GM18502 (cell line): Measurements from ENCODE around the gene IFNLR1.
"Not testable (repeated sequence)": the region's sequence is repeated elsewhere in the genome, so short reads cannot be mapped to it uniquely, and the experiment has no call there.

Experiments
- ATAC-seq: cut with Tn5 transposase; IDR thresholded peaks from one replicate; pipeline ENCODE4 v1.9.1; 2021; ENCODE audit warnings: mild to moderate bottlenecking; ENCODE audit not compliant: unreplicated experiment, poor library complexity

The IFNLR1 gene

GRCh38 chr1:24186993-24187790, at the start of gene IFNLR1:
Gene IFNLR1 (minus strand): TSS chr1:24187289. CDS start chr1:24187248, 41 bp downstream.
- ATAC-seq = peak; percentile 31

GRCh38 chr1:24235921-24236788, 49.1 kb upstream of the IFNLR1 start:
- ATAC-seq = no peak

- no peak for ATAC-seq
Measured at GRCh38 chr1:24233684-24234600, 46.9 kb upstream of the IFNLR1 start.

- no peak for ATAC-seq
Measured at GRCh38 chr1:24231701-24232100, 44.6 kb upstream of the IFNLR1 start.

DNA sequence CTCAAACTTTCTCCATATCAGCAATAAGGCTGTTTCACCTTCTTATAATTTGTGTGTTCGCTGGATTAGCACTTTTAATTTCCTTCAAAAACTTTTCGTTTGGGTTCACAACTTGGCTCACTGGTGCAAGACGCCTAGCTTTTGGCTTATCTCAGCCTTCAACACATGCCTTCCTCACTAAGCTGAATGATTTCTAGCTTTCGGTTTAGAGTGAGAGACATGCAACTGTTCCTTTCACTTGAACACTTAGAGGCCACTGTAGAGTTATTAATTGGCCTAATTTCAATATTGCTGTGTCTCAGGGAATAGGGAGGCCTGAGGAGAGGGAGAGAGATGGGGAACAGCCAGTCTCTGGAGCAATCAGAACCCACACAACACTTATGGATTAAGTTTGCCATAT, 41.2 kb upstream of the IFNLR1 start:
- peak; percentile 62 for ATAC-seq

DNA sequence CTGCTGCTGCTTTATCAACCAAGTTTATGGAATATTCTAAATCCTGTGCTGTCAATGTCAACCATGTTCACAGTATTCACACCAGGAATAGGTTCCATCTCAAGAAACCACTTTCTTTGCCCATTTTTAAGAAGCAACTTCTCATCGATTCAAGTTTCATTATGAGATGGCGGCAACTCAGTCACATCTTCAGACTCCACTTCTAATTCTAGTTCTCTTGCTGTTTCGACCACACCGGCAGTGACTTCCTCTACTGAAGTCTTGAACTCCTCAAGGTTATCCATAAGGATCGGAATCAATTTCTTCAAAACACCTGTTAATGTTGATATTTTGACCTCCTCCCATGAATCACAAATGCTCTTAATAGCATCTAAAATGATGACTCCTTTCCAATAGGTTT, 39.7 kb upstream of the IFNLR1 start:
- no peak for ATAC-seq

GRCh38 chr1:24224761-24225160, 37.7 kb upstream of the IFNLR1 start:
- ATAC-seq = no peak

DNA sequence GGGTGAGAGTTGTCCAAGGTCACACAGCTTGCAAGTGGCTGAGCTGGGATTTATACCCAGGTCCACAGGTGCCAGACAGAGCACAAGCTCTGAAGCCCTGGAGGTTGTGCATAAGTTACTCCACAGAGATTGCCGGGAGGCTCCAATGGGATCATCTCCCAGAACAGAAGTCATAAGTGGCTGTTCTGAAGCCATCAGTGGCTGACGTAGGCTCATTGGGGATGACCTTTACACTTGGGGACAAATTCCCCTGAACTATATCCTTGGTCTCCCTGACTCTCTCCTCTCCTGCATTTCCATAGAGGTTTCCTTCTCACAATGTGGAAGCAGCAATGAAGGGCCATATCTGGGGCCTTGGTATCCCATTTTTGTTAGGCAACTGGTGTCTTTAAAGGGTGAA, 37.0 kb upstream of the IFNLR1 start:
- ATAC-seq = no peak

GRCh38 chr1:24222793-24223192, 35.7 kb upstream of the IFNLR1 start:
- ATAC-seq = no peak

GRCh38 chr1:24222008-24222605, 35.0 kb upstream of the IFNLR1 start:
- ATAC-seq = no peak

GRCh38 chr1:24221246-24221645, 34.2 kb upstream of the IFNLR1 start:
- no peak for ATAC-seq

- no peak for ATAC-seq
Measured at GRCh38 chr1:24216276-24217074, 29.4 kb upstream of the IFNLR1 start.

DNA sequence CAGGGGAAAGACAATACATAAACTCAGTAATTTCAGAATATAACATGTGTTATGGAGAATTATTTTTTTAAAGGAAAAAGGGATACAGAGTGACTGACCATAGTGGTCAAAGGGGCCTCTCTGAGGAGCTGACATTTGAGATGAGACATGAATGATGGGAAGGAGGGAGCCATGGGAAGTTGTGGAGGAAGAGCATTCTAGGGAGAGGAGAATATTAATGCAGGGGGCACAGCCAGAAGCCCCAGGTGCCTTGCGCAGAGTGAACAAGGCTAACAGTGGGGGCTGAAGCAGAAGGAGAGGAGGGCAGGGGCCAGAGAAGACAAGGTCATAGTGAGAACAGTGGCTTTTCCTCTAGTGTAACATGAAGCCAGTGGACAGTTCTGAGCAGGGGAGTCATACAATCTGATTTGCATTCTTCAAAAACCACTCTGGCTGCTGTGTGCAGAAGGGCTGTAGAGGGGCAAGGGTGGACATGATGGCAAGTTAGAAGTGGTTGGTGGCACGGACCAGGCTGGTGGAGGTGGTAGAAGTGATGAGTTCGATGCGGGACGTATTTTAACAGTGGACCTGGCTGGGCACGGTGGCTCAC, 28.2 kb upstream of the IFNLR1 start:
- ATAC-seq = no peak

GRCh38 chr1:24212376-24212775, 25.3 kb upstream of the IFNLR1 start:
- no peak for ATAC-seq

DNA sequence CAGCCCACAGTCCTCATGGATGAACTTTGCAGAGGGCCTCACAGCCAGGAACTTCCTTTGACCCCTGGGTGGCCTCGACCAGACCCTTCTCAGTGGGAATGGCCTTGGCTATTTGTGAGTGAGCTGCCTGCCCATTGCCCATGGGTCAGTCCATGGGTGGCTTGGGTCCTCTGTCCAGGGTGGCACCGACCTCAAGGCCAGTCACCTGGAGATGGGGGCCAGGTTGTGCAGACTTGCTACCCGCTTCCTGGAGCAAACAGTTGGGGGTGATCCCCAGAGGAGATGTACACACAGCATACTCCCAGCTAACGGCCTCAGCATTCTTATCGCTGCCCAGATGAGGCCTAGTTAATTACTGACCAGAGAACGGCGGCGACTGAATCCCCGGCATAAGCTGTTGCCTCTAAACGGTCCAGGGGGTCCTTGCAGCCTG, 23.1 kb upstream of the IFNLR1 start:
- ATAC-seq = no peak

DNA sequence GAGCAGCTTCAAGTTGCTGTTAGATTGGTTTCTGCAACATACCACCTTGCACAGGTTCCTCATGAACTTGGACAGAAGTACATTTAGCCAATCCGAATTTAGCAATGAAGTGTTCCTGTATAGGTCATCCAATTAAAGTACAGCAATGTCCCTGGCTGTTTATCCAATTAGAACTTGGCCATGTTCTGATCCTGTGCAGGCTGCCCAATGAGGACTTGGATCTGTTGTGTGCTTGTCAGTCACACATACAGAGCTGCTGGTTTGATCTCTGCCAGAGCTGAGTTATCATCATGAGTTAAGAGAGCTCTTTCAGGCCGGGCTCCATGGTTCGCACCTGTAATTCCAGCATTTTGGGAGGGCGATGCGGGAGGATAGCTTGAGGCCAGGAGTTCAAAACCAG, 22.0 kb upstream of the IFNLR1 start:
- ATAC-seq = no peak

DNA sequence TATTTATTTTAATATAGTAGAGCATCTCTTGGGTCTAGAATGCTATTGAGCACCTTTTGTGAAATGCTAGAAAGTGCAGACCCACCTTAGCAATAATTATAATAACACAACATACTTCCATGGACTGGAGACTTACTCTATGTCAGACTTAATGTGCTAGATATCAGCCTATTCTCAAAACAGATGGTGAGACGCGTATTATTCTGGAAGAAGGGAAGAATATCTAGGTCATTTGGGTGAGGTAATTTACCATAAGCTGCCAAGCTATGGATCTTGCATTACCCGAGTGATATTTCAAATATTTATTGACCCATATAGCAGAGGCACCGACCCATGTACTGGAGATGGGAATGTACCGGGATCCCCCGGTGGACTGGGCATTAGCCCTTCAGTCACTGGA, 20.6 kb upstream of the IFNLR1 start:
- no peak for ATAC-seq

- not testable (repeated sequence) for ATAC-seq
Measured at GRCh38 chr1:24207395-24207687, 20.3 kb upstream of the IFNLR1 start.
